Neural cell (in vitro differentiated cells): ENCODE data around the gene SNRK.

Experiments
- EZH2 ChIP-seq: fragments of 200-600, 300-800 bp; shearing (Covaris generic), sonication (generic); IDR thresholded peaks from 2 replicates; pipeline ENCODE4 v1.6.1; 2014; ENCODE audit warnings: antibody characterized with exemption, low read length, borderline replicate concordance, mild to moderate bottlenecking; ENCODE audit not compliant: insufficient read depth, poor library complexity, severe bottlenecking
- MXI1 ChIP-seq: fragments of 450-650 bp; conservative IDR thresholded peaks from 2 replicates; pipeline ENCODE4 v1.6.1; 2014; ENCODE audit warnings: antibody characterized with exemption, mild to moderate bottlenecking; ENCODE audit not compliant: poor library complexity, severe bottlenecking
- POLR2AphosphoS5 ChIP-seq: IDR thresholded peaks from 2 replicates; pipeline ENCODE4 v1.6.1; 2012
- RAD21 ChIP-seq: fragments of 450-650 bp; conservative IDR thresholded peaks from 2 replicates; pipeline ENCODE4 v1.6.1; 2014; ENCODE audit warnings: antibody characterized with exemption, mild to moderate bottlenecking, moderate library complexity
- SMC3 ChIP-seq: fragments of 450-650 bp; conservative IDR thresholded peaks from 2 replicates; pipeline ENCODE4 v1.6.1; 2014; ENCODE audit warnings: antibody characterized with exemption, mild to moderate bottlenecking, moderate library complexity; ENCODE audit not compliant: poor library complexity
- TAF1 ChIP-seq: IDR thresholded peaks from 2 replicates; pipeline ENCODE4 v1.6.1; 2012; ENCODE audit warnings: low read depth
- TF ChIP-seq, protein P1 (sequence below): fragments of 450-650 bp; IDR thresholded peaks from 2 replicates; pipeline ENCODE4 v1.5.1; 2014; ENCODE audit warnings: antibody characterized with exemption, mild to moderate bottlenecking, moderate library complexity; ENCODE audit not compliant: poor library complexity, severe bottlenecking

- TF ChIP-seq EZH2: no peak
- no peak for TF ChIP-seq RAD21
- TF ChIP-seq SMC3: no peak
- TF ChIP-seq, protein P1, sequence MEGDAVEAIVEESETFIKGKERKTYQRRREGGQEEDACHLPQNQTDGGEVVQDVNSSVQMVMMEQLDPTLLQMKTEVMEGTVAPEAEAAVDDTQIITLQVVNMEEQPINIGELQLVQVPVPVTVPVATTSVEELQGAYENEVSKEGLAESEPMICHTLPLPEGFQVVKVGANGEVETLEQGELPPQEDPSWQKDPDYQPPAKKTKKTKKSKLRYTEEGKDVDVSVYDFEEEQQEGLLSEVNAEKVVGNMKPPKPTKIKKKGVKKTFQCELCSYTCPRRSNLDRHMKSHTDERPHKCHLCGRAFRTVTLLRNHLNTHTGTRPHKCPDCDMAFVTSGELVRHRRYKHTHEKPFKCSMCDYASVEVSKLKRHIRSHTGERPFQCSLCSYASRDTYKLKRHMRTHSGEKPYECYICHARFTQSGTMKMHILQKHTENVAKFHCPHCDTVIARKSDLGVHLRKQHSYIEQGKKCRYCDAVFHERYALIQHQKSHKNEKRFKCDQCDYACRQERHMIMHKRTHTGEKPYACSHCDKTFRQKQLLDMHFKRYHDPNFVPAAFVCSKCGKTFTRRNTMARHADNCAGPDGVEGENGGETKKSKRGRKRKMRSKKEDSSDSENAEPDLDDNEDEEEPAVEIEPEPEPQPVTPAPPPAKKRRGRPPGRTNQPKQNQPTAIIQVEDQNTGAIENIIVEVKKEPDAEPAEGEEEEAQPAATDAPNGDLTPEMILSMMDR: no peak
- TF ChIP-seq MXI1: no peak
- TF ChIP-seq TAF1: no peak
- TF ChIP-seq POLR2AphosphoS5: no peak
Measured at GRCh38 chr3:43327582-43327979, 41.2 kb downstream of the SNRK start.
